Thyroid gland (tissue), 4 donors: ENCODE results near the gene SYCP3.

Experiments used
- POLR2A ChIP-seq, 2 donors: fragments of 450-650 bp; IDR thresholded peaks; one replicate each; pipeline ENCODE4 v1.6.1; 2017; ENCODE audit warnings: antibody characterized with exemption in 2 of 2, mild to moderate bottlenecking in 2 of 2, moderate library complexity in 1 of 2
- TF ChIP-seq, protein P1 (sequence below), 6 experiments: fragments of 200-600 bp in 3 of 6; fragments of 450-650 bp in 3 of 6; sonication (generic) in 3 of 6; IDR thresholded peaks; one replicate each; pipeline ENCODE4 v1.5.1; 2016 to 2019; ENCODE audit warnings: antibody characterized with exemption in 6 of 6, mild to moderate bottlenecking in 2 of 6, inconsistent platforms in 1 of 6, moderate library complexity in 1 of 6

DNA sequence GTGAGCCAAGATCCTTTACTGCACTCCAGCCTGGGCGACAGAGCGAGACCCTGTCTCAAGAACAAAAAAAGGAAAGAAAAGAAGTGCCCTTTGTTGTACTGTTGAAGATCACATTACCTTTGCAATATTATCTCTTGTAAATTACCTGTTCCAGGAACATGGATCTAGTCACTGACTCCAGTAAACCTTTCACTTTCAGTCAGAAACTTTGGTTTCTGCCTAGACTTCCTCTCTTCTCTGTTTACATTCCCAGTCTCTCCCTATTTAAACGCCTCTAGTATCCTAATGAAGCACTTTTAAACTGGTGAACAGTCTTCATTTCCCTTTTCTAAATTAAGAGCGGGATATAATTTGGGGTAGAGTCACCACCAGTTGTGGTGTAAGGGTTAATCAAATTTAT lies 29.0 kb downstream of the SYCP3 start:
- TF ChIP-seq, protein P1, sequence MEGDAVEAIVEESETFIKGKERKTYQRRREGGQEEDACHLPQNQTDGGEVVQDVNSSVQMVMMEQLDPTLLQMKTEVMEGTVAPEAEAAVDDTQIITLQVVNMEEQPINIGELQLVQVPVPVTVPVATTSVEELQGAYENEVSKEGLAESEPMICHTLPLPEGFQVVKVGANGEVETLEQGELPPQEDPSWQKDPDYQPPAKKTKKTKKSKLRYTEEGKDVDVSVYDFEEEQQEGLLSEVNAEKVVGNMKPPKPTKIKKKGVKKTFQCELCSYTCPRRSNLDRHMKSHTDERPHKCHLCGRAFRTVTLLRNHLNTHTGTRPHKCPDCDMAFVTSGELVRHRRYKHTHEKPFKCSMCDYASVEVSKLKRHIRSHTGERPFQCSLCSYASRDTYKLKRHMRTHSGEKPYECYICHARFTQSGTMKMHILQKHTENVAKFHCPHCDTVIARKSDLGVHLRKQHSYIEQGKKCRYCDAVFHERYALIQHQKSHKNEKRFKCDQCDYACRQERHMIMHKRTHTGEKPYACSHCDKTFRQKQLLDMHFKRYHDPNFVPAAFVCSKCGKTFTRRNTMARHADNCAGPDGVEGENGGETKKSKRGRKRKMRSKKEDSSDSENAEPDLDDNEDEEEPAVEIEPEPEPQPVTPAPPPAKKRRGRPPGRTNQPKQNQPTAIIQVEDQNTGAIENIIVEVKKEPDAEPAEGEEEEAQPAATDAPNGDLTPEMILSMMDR (IDR thresholded peaks at IDR 0.05), result no peak
- TF ChIP-seq POLR2A (IDR thresholded peaks at IDR 0.05), result no peak
